GM12873 (cell line): Measurements from ENCODE around the gene SASH1.

ENCODE experiments used
- TF ChIP-seq, protein P1 (sequence below): IDR thresholded peaks from 2 replicates; pipeline ENCODE4 v1.5.1; 2012; ENCODE audit warnings: low read depth, mild to moderate bottlenecking, moderate library complexity, low read length, control low read depth; ENCODE audit not compliant: insufficient read depth; ENCODE audit errors: missing control alignments

SASH1 gene

DNA sequence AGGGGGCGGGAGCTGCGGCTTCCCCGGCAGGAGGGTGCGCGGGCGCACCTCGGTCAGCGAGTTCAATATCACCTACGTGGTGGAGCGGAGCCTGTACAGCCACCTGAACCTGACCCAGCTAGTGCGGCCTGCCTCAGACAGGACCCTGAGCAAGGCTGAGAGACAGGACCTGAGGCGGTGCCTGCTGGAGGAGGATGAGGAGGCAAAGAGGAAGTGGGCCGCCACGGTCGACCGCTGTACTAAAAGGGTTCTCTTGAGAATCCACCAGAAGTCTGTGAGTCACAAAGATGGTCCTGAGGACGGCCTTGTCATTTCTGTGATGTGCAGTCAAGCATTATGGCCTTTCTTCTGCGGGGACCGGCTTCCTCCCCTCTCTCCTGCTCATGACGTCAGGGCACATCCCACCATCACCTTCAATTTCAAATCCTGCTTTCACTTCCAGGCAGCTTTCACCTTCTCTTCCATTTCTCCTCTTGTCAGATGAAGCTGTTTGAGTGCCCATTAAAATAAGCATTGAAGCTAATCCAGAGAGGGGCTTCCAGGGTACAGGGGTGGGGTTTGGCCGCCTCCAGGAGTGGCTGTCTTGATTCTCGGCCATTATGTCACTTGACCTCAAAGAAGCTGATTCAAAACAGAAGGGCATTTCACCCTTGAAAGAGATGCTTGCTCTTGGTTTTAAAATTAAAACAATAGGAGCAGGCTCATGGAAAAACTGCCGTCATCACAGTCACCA, 177.6 kb downstream of the SASH1 start:
- TF ChIP-seq, protein P1, sequence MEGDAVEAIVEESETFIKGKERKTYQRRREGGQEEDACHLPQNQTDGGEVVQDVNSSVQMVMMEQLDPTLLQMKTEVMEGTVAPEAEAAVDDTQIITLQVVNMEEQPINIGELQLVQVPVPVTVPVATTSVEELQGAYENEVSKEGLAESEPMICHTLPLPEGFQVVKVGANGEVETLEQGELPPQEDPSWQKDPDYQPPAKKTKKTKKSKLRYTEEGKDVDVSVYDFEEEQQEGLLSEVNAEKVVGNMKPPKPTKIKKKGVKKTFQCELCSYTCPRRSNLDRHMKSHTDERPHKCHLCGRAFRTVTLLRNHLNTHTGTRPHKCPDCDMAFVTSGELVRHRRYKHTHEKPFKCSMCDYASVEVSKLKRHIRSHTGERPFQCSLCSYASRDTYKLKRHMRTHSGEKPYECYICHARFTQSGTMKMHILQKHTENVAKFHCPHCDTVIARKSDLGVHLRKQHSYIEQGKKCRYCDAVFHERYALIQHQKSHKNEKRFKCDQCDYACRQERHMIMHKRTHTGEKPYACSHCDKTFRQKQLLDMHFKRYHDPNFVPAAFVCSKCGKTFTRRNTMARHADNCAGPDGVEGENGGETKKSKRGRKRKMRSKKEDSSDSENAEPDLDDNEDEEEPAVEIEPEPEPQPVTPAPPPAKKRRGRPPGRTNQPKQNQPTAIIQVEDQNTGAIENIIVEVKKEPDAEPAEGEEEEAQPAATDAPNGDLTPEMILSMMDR: no peak

DNA sequence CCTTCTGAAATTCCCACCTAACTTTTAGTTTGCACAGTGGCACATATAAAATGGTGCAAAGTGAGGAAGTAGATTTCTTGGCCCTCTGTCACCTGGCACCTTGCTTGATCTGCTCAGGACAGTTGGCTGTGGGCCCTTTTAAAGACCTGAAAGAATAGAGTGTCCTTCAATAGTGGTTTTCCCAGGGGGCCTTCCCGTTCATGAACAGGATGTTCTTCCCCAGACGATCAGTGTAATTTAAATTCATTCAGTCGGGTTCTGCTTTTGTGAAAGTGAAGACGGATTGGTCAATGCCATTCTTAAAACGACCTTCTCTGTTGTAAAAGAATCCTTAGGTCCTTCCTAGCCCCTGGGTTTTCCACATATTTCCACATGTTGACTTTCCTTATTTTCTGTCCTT, 178.5 kb downstream of the SASH1 start:
- TF ChIP-seq, protein P1: no peak

- TF ChIP-seq, protein P1: no peak
Measured at GRCh38 chr6:148521586-148521985, 178.9 kb downstream of the SASH1 start.

DNA sequence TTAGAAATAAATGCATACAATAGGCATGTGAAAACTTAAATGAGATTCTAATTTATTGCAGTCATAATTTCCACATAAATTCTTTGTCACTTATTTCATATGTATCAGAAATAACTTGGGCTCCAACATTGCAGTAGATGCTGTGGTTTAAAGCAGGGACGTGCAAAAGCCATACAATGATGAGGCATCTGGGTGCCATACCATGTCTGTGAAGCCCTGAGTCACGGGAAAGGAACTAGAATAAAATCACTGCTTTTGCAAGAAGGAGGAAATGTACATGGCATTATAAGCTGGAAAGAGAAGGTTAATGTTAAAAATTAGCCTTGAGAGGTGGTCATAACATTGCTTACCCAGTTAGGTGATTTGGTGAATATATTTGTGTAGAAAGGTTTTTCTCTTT, 180.4 kb downstream of the SASH1 start:
- TF ChIP-seq, protein P1: no peak

DNA sequence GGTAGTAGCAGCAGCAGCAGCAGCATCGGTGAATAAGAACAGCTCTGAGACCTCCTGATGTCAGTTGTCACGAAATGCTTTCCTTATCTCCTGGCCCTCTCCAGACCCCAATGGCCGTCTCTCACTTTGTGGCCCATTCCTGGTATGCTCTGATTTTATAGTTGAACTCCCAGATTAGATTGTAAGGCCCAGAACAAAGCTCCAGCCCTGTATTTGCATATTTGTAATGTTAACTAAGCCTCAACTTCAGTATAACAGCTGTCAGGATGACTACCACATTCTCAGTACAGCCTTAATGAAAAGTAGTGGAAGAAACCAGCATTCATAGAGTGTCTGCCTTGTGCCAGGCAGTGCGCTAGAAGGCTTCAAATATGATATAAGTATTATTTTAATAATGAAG, 180.9 kb downstream of the SASH1 start:
- TF ChIP-seq, protein P1: no peak

- TF ChIP-seq, protein P1: no peak
Measured at GRCh38 chr6:148524471-148524882, 181.8 kb downstream of the SASH1 start.

- TF ChIP-seq, protein P1: no peak
Measured at GRCh38 chr6:148524976-148525375, 182.3 kb downstream of the SASH1 start.
